ENCODE data around the gene MYCBPAP.

GRCh38 chr17:50464121-50464520, 44.1 kb upstream of the MYCBPAP start:
- TF ChIP-seq, protein P1, sequence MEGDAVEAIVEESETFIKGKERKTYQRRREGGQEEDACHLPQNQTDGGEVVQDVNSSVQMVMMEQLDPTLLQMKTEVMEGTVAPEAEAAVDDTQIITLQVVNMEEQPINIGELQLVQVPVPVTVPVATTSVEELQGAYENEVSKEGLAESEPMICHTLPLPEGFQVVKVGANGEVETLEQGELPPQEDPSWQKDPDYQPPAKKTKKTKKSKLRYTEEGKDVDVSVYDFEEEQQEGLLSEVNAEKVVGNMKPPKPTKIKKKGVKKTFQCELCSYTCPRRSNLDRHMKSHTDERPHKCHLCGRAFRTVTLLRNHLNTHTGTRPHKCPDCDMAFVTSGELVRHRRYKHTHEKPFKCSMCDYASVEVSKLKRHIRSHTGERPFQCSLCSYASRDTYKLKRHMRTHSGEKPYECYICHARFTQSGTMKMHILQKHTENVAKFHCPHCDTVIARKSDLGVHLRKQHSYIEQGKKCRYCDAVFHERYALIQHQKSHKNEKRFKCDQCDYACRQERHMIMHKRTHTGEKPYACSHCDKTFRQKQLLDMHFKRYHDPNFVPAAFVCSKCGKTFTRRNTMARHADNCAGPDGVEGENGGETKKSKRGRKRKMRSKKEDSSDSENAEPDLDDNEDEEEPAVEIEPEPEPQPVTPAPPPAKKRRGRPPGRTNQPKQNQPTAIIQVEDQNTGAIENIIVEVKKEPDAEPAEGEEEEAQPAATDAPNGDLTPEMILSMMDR (IDR thresholded peaks at IDR 0.05; ENCODE audit: extremely low read depth in 1 of 2, insufficient read depth in 1 of 2, low read depth in 1 of 2, low read length in 2 of 2), result no peak
- TF ChIP-seq EZH2 (IDR thresholded peaks at IDR 0.05; ENCODE audit: borderline replicate concordance, low read depth, low read length, severe bottlenecking) (no peak), MYC (IDR thresholded peaks at IDR 0.05; ENCODE audit: low read depth, low read length) (no peak), GATA2 (IDR thresholded peaks at IDR 0.05; ENCODE audit: insufficient read depth, insufficient read length, low read depth, low read length) (no peak), POLR2A (IDR thresholded peaks at IDR 0.05; ENCODE audit: low read depth, low read length) (no peak), POLR2AphosphoS5 (IDR thresholded peaks at IDR 0.05; ENCODE audit: insufficient read depth, low read depth, low read length) (no peak), JUN (IDR thresholded peaks at IDR 0.05; ENCODE audit: borderline replicate concordance, insufficient read depth, insufficient read length, low read depth) (no peak), MAX (IDR thresholded peaks at IDR 0.05; ENCODE audit: insufficient read depth, insufficient read length) (no peak), FOS (IDR thresholded peaks at IDR 0.05; ENCODE audit: borderline replicate concordance, insufficient read depth, low read length) (no peak)

Data from endothelial cell of umbilical vein (primary cell).